HCT116 (cell line): ENCODE measurements around the gene TPT1.

Experiments used
- ATF3 ChIP-seq: IDR thresholded peaks from 2 replicates; pipeline ENCODE4 v1.6.1; 2012
- CEBPB ChIP-seq: IDR thresholded peaks from 2 replicates; pipeline ENCODE4 v1.6.1; 2012; ENCODE audit warnings: low read depth
- CTCF ChIP-seq, 3 experiments: fragments of 200-600 bp in 1 of 3; sonication (generic) in 1 of 3; IDR thresholded peaks in 2 of 3; conservative IDR thresholded peaks in 1 of 3; 2 replicates each; pipeline ENCODE4 v1.5.1; 2012 to 2017; ENCODE audit warnings: low read depth in 2 of 3, low read length in 2 of 3, antibody characterized with exemption in 1 of 3, borderline replicate concordance in 1 of 3, control low read depth in 1 of 3, mild to moderate bottlenecking in 1 of 3, mixed read lengths in 1 of 3, mixed run types in 1 of 3, moderate library complexity in 1 of 3; ENCODE audit not compliant: insufficient read depth in 1 of 3
- EGR1 ChIP-seq: IDR thresholded peaks from 2 replicates; pipeline ENCODE4 v1.6.1; 2012; ENCODE audit warnings: low read depth
- ELF1 ChIP-seq: IDR thresholded peaks from 2 replicates; pipeline ENCODE4 v1.6.1; 2012; ENCODE audit warnings: low read depth, borderline replicate concordance
- EZH2 ChIP-seq: fragments of 200-600 bp; sonication (generic); IDR thresholded peaks from 2 replicates; pipeline ENCODE4 v1.6.1; 2017; ENCODE audit warnings: antibody characterized with exemption, mixed run types
- MAX ChIP-seq: IDR thresholded peaks from 2 replicates; pipeline ENCODE4 v1.6.1; 2012
- POLR2A ChIP-seq: IDR thresholded peaks from 2 replicates; pipeline ENCODE4 v1.7.0; 2011; ENCODE audit warnings: borderline replicate concordance; ENCODE audit not compliant: insufficient read depth, insufficient read length; ENCODE audit errors: extremely low read depth
- POLR2AphosphoS5 ChIP-seq: IDR thresholded peaks from 2 replicates; pipeline ENCODE4 v1.6.1; 2011; ENCODE audit warnings: mild to moderate bottlenecking, low read depth, low read length, moderate library complexity
- REST ChIP-seq: IDR thresholded peaks from 2 replicates; pipeline ENCODE4 v1.6.1; 2012; ENCODE audit warnings: low read depth
- SIN3A ChIP-seq: IDR thresholded peaks from 2 replicates; pipeline ENCODE4 v1.6.1; 2012; ENCODE audit warnings: low read depth
- SP1 ChIP-seq: IDR thresholded peaks from 2 replicates; pipeline ENCODE4 v1.6.1; 2012; ENCODE audit warnings: low read depth
- ZBTB33 ChIP-seq: IDR thresholded peaks from 2 replicates; pipeline ENCODE4 v1.6.1; 2011; ENCODE audit warnings: mild to moderate bottlenecking, low read length, moderate library complexity; ENCODE audit not compliant: insufficient replicate concordance; ENCODE audit errors: extremely low read depth

GRCh38 chr13:45289936-45290563 lies 50.9 kb downstream of the TPT1 start:
- TF ChIP-seq MAX = no peak
- no peak for TF ChIP-seq ELF1
- no peak for TF ChIP-seq CTCF (IDR thresholded peaks at IDR 0.05 in 2 of 3, conservative IDR thresholded peaks at IDR 0.05 in 1 of 3; ENCODE audit: borderline replicate concordance in 1 of 3, insufficient read depth in 1 of 3, low read depth in 2 of 3, low read length in 2 of 3)
- TF ChIP-seq POLR2A = no peak
- no peak for TF ChIP-seq SIN3A
- TF ChIP-seq POLR2AphosphoS5 = no peak
- TF ChIP-seq REST = no peak
- TF ChIP-seq ZBTB33 = no peak
- TF ChIP-seq SP1 = no peak
- TF ChIP-seq ATF3 = no peak
- no peak for TF ChIP-seq EZH2
- TF ChIP-seq EGR1 = no peak
- TF ChIP-seq CEBPB = no peak
